Heart right ventricle (tissue), 16 donors: ENCODE results near the gene KCNJ16. TPM values are rescaled to one million over a fixed set of nuclear protein-coding genes. Genes with fewer than 3 reads are reported as not detected.

ENCODE experiments used
- ATAC-seq, 8 donors: fragments of 200-7000 bp; cut with Tn5 transposase; one replicate each; pipeline ENCODE4 v1.9.1; 2020; ENCODE audit warnings: mild to moderate bottlenecking in 8 of 8, moderate library complexity in 8 of 8, moderate number of reproducible peaks in 1 of 8
- DNase-seq, 2 donors: peaks; one replicate each; pipeline ENCODE4 v3.0.0-alpha.2; 2020
- H3K27ac ChIP-seq, 10 donors: fragments of 200-600 bp; sonication (generic) in 2 of 10; one replicate each; pipeline versions ENCODE4 v1.5.0 to v1.8.0; 2020 to 2022; ENCODE audit warnings: mild to moderate bottlenecking in 3 of 10
- H3K27me3 ChIP-seq, 7 donors: fragments of 200-600 bp; one replicate each; pipeline ENCODE4 v1.8.0; 2021 to 2022; ENCODE audit warnings: mild to moderate bottlenecking in 2 of 7
- H3K36me3 ChIP-seq, 9 donors: fragments of 200-600 bp; sonication (generic) in 1 of 9; one replicate each; pipeline versions ENCODE4 v1.5.0 to v1.8.0; 2020 to 2022; ENCODE audit warnings: mild to moderate bottlenecking in 2 of 9
- H3K4me1 ChIP-seq, 9 donors: fragments of 200-600 bp; sonication (generic) in 1 of 9; one replicate each; pipeline versions ENCODE4 v1.5.0 to v1.8.0; 2020 to 2022; ENCODE audit warnings: mild to moderate bottlenecking in 4 of 9
- H3K4me3 ChIP-seq, 10 donors: fragments of 200-600 bp; sonication (generic) in 2 of 10; one replicate each; pipeline versions ENCODE4 v1.5.0 to v1.8.0; 2020 to 2022; ENCODE audit warnings: mild to moderate bottlenecking in 7 of 10, moderate library complexity in 2 of 10
- H3K9me3 ChIP-seq, 11 donors: fragments of 200-600 bp in 10 of 11; sonication (generic) in 2 of 11; one replicate each; pipeline versions ENCODE4 v1.5.0 to v1.8.0; 2013 to 2022; ENCODE audit warnings: mild to moderate bottlenecking in 2 of 11, control low read depth in 1 of 11, moderate library complexity in 1 of 11
- WGBS, 2 donors: extraction: QIAGEN DNeasy Blood & Tissue Kit; methylation state at CpG; one replicate each; pipeline ENCODE4 v1.1.7; 2013; ENCODE audit warnings: inconsistent platforms in 1 of 2; 5-methylcytosine and 5-hydroxymethylcytosine counted together
- intact Hi-C, 10 donors: fragments of 100-400 bp; cut with DNase I; formaldehyde crosslinking; loops; one replicate each; pipeline versions ENCODE4 v1.11.1 to v1.14.2; 2022
- polyA plus RNA-seq, 2 donors: library from polyadenylated mRNA; stranded (reverse); fragments of 200-250 nt; gene quantifications; one replicate each; pipeline ENCODE4 v1.2.3, GENCODE V29; 2013
- total RNA-seq, 10 donors: library from RNA; stranded (reverse); fragmentation: NEBNext Ultra II Directional in 3 of 10; extraction: Animal tissue kit (Norgen Biotek cat#: 25700) in 3 of 10; gene quantifications; one replicate each; pipeline versions ENCODE4 v1.2.1 to v1.2.4, GENCODE V29; 2021 to 2023
- TF ChIP-seq, protein P1 (sequence below), 9 donors: fragments of 200-600 bp; sonication (generic) in 2 of 9; IDR thresholded peaks; one replicate each; pipeline versions ENCODE4 v1.5.0 to v1.8.0; 2021 to 2022; ENCODE audit warnings: antibody characterized with exemption in 9 of 9, mild to moderate bottlenecking in 5 of 9, moderate library complexity in 1 of 9
- donor health status: Arrhythmogenic right ventricular cardiomyopathy.
- donor health status: ischemic (EF 13 %, LVEDD 7.1; RV severe dilation, severe dysfunction).
- donor health status: healthy with polysubstance abuse.
- donor health status: DM: no; HTN: yes; CAD: no.
- donor health status: DM: no; HTN: no; CAD: no.
- donor health status: ischemic (EF 25% LVEDD 6.9; RV normal size, moderate dysfunction).
- donor health status: ischemic (EF 25% LVEDD 5.7; RV mildly dilated, moderate dysfunction).
- donor health status: healthy.
- donor health status: DM: yes; HTN: yes; CAD: no.
- donor health status: Ischemic cardiomyopathy.
- donor health status: ischemic (EF 35%, LVEDD 5.7; RV mildly dilated, moderate dysfunction).
- donor health status: nonischemic (EF 11% LVEDD 7.7; RV severe dilation, severe dysfunction).
- donor health status: DM: yes; HTN: yes; CAD: no.
- donor health status: PGD.
- donor health status: ischemic (EF 29% LVEDD 5.4; RV normal size, mild dysfunction).
- donor health status: nonischemic (EF 23%, LVEDD 6.1; RV moderate dilation, normal function).

Gene KCNJ16
- total and polyA plus RNA-seq, 12 donors = 0.09 to 0.24 (median 0.14) TPM; not detected in 8

- 92 to 96% methylated on average over 3 of the region's 3 CpGs for WGBS, 2 donors
- no peaks in the 10 kb centered on the region for H3K9me3 ChIP-seq
- TF ChIP-seq, protein P1, sequence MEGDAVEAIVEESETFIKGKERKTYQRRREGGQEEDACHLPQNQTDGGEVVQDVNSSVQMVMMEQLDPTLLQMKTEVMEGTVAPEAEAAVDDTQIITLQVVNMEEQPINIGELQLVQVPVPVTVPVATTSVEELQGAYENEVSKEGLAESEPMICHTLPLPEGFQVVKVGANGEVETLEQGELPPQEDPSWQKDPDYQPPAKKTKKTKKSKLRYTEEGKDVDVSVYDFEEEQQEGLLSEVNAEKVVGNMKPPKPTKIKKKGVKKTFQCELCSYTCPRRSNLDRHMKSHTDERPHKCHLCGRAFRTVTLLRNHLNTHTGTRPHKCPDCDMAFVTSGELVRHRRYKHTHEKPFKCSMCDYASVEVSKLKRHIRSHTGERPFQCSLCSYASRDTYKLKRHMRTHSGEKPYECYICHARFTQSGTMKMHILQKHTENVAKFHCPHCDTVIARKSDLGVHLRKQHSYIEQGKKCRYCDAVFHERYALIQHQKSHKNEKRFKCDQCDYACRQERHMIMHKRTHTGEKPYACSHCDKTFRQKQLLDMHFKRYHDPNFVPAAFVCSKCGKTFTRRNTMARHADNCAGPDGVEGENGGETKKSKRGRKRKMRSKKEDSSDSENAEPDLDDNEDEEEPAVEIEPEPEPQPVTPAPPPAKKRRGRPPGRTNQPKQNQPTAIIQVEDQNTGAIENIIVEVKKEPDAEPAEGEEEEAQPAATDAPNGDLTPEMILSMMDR (IDR thresholded peaks at IDR 0.05) = no peak
- H3K27me3 ChIP-seq = no peaks in the 10 kb centered on the region
- no peak overlapping the region for H3K27ac ChIP-seq
- H3K4me1 ChIP-seq = peaks cover 0 to 13% (median 8%) of the 10 kb centered on the region in 9 donors
- ATAC-seq (no peak), DNase-seq (no peak)
- intact Hi-C loops = no loop called here
- no peaks in the 10 kb centered on the region for H3K36me3 ChIP-seq
- H3K4me3 ChIP-seq = no peak overlapping the region
Observed at GRCh38 chr17:70049801-70050591, 25.0 kb upstream of the KCNJ16 start.

DNA sequence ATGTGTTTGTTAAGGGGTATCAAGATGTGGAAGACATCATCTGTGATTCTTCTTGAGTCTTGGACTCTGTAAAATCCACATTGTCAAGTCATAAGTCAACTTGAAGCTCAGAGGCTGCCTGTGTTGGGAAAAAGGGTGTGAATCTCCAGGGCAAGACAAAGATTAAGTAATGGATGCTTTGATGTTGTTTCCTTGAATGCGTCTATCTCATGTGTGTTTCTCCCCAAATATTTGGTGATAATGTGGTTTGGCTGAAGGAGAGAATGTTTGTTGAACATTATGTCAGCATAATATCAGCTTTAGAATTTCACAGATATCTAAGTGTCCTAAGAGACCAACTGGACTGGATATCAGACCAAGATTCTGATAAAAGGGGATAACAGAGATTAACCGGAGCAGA lies 24.1 kb upstream of the KCNJ16 start:
- Histone ChIP-seq H3K4me1 (peaks cover 0 to 13% (median 8%) of the 10 kb centered on the region in 9 donors), H3K36me3 (no peaks in the 10 kb centered on the region), H3K9me3 (no peaks in the 10 kb centered on the region), H3K27ac (no peak overlapping the region), H3K27me3 (no peaks in the 10 kb centered on the region), H3K4me3 (no peak overlapping the region)
- intact Hi-C loops = no loop called here
- WGBS, 2 donors = 80 to 82% methylated on average over 2 of the region's 2 CpGs
- TF ChIP-seq, protein P1 (IDR thresholded peaks at IDR 0.05) = no peak
- ATAC-seq = no peak
- DNase-seq = no peak

DNA sequence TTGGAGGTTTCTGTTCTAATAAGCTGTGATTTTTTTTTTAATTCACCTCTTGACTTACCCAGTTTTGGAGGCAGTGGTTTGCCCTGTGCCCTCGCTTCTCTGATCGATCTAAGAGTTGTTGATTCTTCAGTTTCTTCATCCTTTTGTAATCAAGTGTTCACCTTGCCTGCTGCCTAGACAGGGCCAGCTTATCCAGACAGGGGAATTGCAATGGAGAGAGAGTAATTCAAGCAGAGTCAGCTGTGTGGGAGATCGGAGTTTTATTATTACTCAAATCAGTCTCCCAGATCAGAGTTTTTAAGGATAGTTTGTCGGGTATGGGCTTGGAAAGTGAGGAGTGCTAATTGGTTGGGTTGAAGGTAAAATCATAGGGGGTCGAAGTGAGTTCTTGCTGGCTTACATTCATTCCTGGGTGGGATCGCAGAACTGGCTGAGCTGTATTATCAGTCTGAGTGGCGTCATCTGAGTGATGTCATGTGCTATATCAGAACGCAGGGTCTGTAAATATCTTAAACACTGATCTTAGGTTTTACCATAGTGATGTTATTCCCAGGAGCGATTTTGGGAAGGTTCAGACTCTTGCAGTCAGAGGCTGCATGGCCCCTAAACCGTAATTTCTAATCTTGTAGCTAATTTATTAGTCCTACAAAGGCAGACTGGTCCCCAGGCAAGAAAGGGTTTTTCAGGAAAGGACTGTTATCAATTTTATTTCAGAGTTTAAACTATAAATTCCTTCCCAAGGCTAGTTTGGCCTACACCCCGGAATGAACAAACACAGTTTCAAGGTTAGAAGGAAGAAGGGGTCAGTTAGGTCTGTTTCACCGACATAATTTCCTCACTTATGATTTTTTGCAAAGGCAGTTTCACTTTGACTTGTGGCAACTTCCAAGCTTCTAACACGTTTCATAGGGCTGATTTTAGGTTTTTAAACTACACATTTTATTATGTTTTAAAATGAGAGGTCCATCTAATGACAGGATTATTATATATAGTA lies 21.5 kb upstream of the KCNJ16 start:
- WGBS, 2 donors = 43 to 52% methylated on average over 13 of the region's 13 CpGs
- intact Hi-C loops = no loop called here

More for the DNA sequence above, 21.5 kb upstream of the KCNJ16 start:
- ATAC-seq (peak in 4 of 8 donors; percentile 59 to 82 (median 70)), DNase-seq (peak in 1 of 2 donors; percentile 34)
- TF ChIP-seq, protein P1 (IDR thresholded peaks at IDR 0.05) = no peak
- Histone ChIP-seq H3K27me3 (no peaks in the 10 kb centered on the region), H3K9me3 (no peaks in the 10 kb centered on the region), H3K36me3 (no peaks in the 10 kb centered on the region), H3K4me3 (peak overlapping the region in 7 of 10 donors; percentile 2 to 45 (median 32)), H3K4me1 (peaks cover 0 to 13% (median 8%) of the 10 kb centered on the region in 9 donors), H3K27ac (peak overlapping the region in 6 of 10 donors; percentile 7 to 55 (median 24))
